Measurements from ENCODE around the gene LAMA3.

- TF ChIP-seq CTCF (IDR thresholded peaks at IDR 0.05) = no peak
- no peak for TF ChIP-seq POLR2A (IDR thresholded peaks at IDR 0.05)
Observed at GRCh38 chr18:23927821-23928746, 238.8 kb downstream of the LAMA3 start.

Measured in adrenal gland (tissue), 5 donors.